ELR (cell line): ENCODE measurements around the gene ZNF281.

Source experiments
- DNase-seq: peaks from one replicate; pipeline ENCODE4 v3.0.0-alpha.2; 2015; ENCODE audit warnings: low read depth

The ZNF281 gene

GRCh38 chr1:200388791-200389190, 21.0 kb downstream of the ZNF281 start:
- DNase-seq = no peak

GRCh38 chr1:200386416-200386815, 23.4 kb downstream of the ZNF281 start:
- peak; percentile 26 for DNase-seq

GRCh38 chr1:200384818-200385390, 24.9 kb downstream of the ZNF281 start:
- no peak for DNase-seq

GRCh38 chr1:200381256-200381984, 28.4 kb downstream of the ZNF281 start:
- DNase-seq = no peak

- no peak for DNase-seq
These were observed 29.2 kb downstream of the ZNF281 start for GRCh38 chr1:200380589-200381021.

GRCh38 chr1:200379940-200380588, 29.8 kb downstream of the ZNF281 start:
- DNase-seq = no peak

- DNase-seq = peak; percentile 91
These were observed 30.4 kb downstream of the ZNF281 start for GRCh38 chr1:200379432-200379757.

GRCh38 chr1:200378096-200378495, 31.7 kb downstream of the ZNF281 start:
- no peak for DNase-seq

GRCh38 chr1:200376528-200376927, 33.3 kb downstream of the ZNF281 start:
- DNase-seq = peak; percentile 75

- peak; percentile 65 for DNase-seq
These were observed 35.1 kb downstream of the ZNF281 start for GRCh38 chr1:200374569-200375295.

- DNase-seq = no peak
These were observed 36.0 kb downstream of the ZNF281 start for GRCh38 chr1:200373811-200374231.

GRCh38 chr1:200372885-200373181, 37.0 kb downstream of the ZNF281 start:
- no peak for DNase-seq

GRCh38 chr1:200372095-200372884, 37.5 kb downstream of the ZNF281 start:
- DNase-seq = peak; percentile 85

- no peak for DNase-seq
These were observed 40.1 kb downstream of the ZNF281 start for GRCh38 chr1:200369706-200370105.

- no peak for DNase-seq
These were observed 40.7 kb downstream of the ZNF281 start for GRCh38 chr1:200369131-200369530.

GRCh38 chr1:200368556-200368955, 41.3 kb downstream of the ZNF281 start:
- DNase-seq = no peak

GRCh38 chr1:200367841-200368534, 41.8 kb downstream of the ZNF281 start:
- DNase-seq = peak; percentile 41

GRCh38 chr1:200366577-200367253, 43.1 kb downstream of the ZNF281 start:
- DNase-seq = no peak

- DNase-seq = no peak
These were observed 43.9 kb downstream of the ZNF281 start for GRCh38 chr1:200365897-200366426.

GRCh38 chr1:200364831-200365230, 45.0 kb downstream of the ZNF281 start:
- peak; percentile 52 for DNase-seq
